SK-N-SH treated with all-trans-retinoic acid at 6 μM for 48 hours (cell line): ENCODE results near the gene ARPC5L.

Experiments
- ATAC-seq: fragments of 200-7000 bp; cut with Tn5 transposase; 3 replicates; pipeline ENCODE4 v1.9.1; 2020; ENCODE audit warnings: mild to moderate bottlenecking, moderate library complexity
- ARNTL ChIP-seq: fragments of 450-650 bp; formaldehyde crosslinking; IDR thresholded peaks from 2 replicates; pipeline ENCODE4 v1.5.0; 2020; ENCODE audit warnings: low read depth, mild to moderate bottlenecking, moderate library complexity, borderline replicate concordance
- BACH2 ChIP-seq: fragments of 250-450 bp; sonication (Bioruptor Pico); IDR thresholded peaks from 2 replicates; pipeline ENCODE4 v1.9.0; 2021; ENCODE audit warnings: mild to moderate bottlenecking, borderline replicate concordance
- CREB5 ChIP-seq: fragments of 250-450 bp; sonication (Bioruptor Pico); IDR thresholded peaks from 2 replicates; pipeline ENCODE4 v1.5.1; 2020; ENCODE audit warnings: low read depth, mild to moderate bottlenecking, moderate library complexity
- CSDC2 ChIP-seq: fragments of 250-450 bp; sonication (Bioruptor Pico); IDR thresholded peaks from 2 replicates; pipeline ENCODE4 v1.5.0; 2020; ENCODE audit warnings: mild to moderate bottlenecking, moderate library complexity
- CSRNP3 ChIP-seq: fragments of 250-450 bp; sonication (Bioruptor Pico); IDR thresholded peaks from 2 replicates; pipeline ENCODE4 v1.5.1; 2021; ENCODE audit warnings: mild to moderate bottlenecking, moderate library complexity
- ESRRG ChIP-seq: fragments of 250-450 bp; sonication (Bioruptor Pico); IDR thresholded peaks from 2 replicates; pipeline ENCODE4 v1.6.1; 2021; ENCODE audit warnings: mild to moderate bottlenecking
- GLIS3 ChIP-seq: fragments of 250-450 bp; sonication (Bioruptor Pico); IDR thresholded peaks from 2 replicates; pipeline ENCODE4 v1.5.0; 2020; ENCODE audit warnings: mild to moderate bottlenecking, moderate library complexity
- PATZ1 ChIP-seq: fragments of 250-450 bp; sonication (Bioruptor Pico); IDR thresholded peaks from 2 replicates; pipeline ENCODE4 v1.8.0; 2020; ENCODE audit warnings: mild to moderate bottlenecking, moderate library complexity, borderline replicate concordance
- POU6F1 ChIP-seq: fragments of 250-450 bp; sonication (Bioruptor Pico); IDR thresholded peaks from 2 replicates; pipeline ENCODE4 v1.8.0; 2021; ENCODE audit warnings: low read depth, mild to moderate bottlenecking, moderate library complexity, borderline replicate concordance
- PPARA ChIP-seq: fragments of 250-450 bp; sonication (Bioruptor Pico); IDR thresholded peaks from 2 replicates; pipeline ENCODE4 v1.5.0; 2020; ENCODE audit warnings: mild to moderate bottlenecking, borderline replicate concordance
- RARB ChIP-seq: fragments of 250-450 bp; sonication (Bioruptor Pico); IDR thresholded peaks from 2 replicates; pipeline ENCODE4 v1.8.0; 2021; ENCODE audit warnings: mild to moderate bottlenecking, moderate library complexity
- SNAI2 ChIP-seq: fragments of 250-450 bp; sonication (Bioruptor Pico); IDR thresholded peaks from 2 replicates; pipeline ENCODE4 v1.5.0; 2020; ENCODE audit warnings: mild to moderate bottlenecking, moderate library complexity
- TCF4 ChIP-seq: fragments of 250-450 bp; sonication (Bioruptor Pico); IDR thresholded peaks from 2 replicates; pipeline ENCODE4 v1.8.0; 2021; ENCODE audit warnings: mild to moderate bottlenecking, moderate library complexity, borderline replicate concordance
- TOX ChIP-seq: fragments of 250-450 bp; sonication (Bioruptor Pico); IDR thresholded peaks from 2 replicates; pipeline ENCODE4 v1.8.0; 2021; ENCODE audit warnings: mild to moderate bottlenecking, moderate library complexity, borderline replicate concordance
- TSHZ2 ChIP-seq: fragments of 250-450 bp; sonication (Bioruptor Pico); IDR thresholded peaks from 2 replicates; pipeline ENCODE4 v1.5.0; 2020; ENCODE audit warnings: mild to moderate bottlenecking, moderate library complexity
- ZC3H10 ChIP-seq: fragments of 250-450 bp; sonication (Bioruptor Pico); IDR thresholded peaks from 2 replicates; pipeline ENCODE4 v1.5.1; 2021; ENCODE audit warnings: mild to moderate bottlenecking, moderate library complexity
- ZFP3 ChIP-seq: fragments of 250-450 bp; sonication (Bioruptor Pico); IDR thresholded peaks from 2 replicates; pipeline ENCODE4 v1.5.0; 2020; ENCODE audit warnings: mild to moderate bottlenecking, moderate library complexity
- ZFP30 ChIP-seq: fragments of 450-650 bp; formaldehyde crosslinking; IDR thresholded peaks from 2 replicates; pipeline ENCODE4 v1.5.0; 2022; ENCODE audit warnings: mild to moderate bottlenecking, moderate library complexity
- ZNF565 ChIP-seq: fragments of 450-650 bp; formaldehyde crosslinking; conservative IDR thresholded peaks from 2 replicates; pipeline ENCODE4 v1.5.0; 2020; ENCODE audit warnings: low read depth, mild to moderate bottlenecking, moderate library complexity
- ZNF70 ChIP-seq: fragments of 450-650 bp; formaldehyde crosslinking; IDR thresholded peaks from 2 replicates; pipeline ENCODE4 v1.5.0; 2020; ENCODE audit warnings: mild to moderate bottlenecking, moderate library complexity
- ZNF8 ChIP-seq: fragments of 450-650 bp; formaldehyde crosslinking; IDR thresholded peaks from 2 replicates; pipeline ENCODE4 v1.5.0; 2020; ENCODE audit warnings: mild to moderate bottlenecking, moderate library complexity

The ARPC5L gene

GRCh38 chr9:124894035-124894740 is 32.3 kb downstream of the ARPC5L start:
- TF ChIP-seq RARB (CRISPR knock-in tag) (no peak), ZNF565 (no peak), ZFP3 (CRISPR knock-in tag) (no peak), BACH2 (CRISPR knock-in tag) (no peak), PPARA (CRISPR knock-in tag) (no peak), ZNF8 (CRISPR knock-in tag) (no peak), SNAI2 (no peak), ZNF70 (CRISPR knock-in tag) (no peak), CSRNP3 (CRISPR knock-in tag) (no peak), POU6F1 (CRISPR knock-in tag) (no peak), CREB5 (no peak), PATZ1 (CRISPR knock-in tag) (no peak), ZC3H10 (no peak)
- TF ChIP-seq, all 23 proteins: peak for 0
- ATAC-seq, result no peak; the same call in 2 of the 3 replicates

- ATAC-seq, result peak; percentile 83
- no peak for TF ChIP-seq ZNF70 (CRISPR knock-in tag)
- no peak for TF ChIP-seq SNAI2
These were observed 32.8 kb downstream of the ARPC5L start for GRCh38 chr9:124894741-124895170.

- ATAC-seq, result no peak
- TF ChIP-seq ZNF70 (CRISPR knock-in tag), result no peak
- no peak for TF ChIP-seq ZNF8 (CRISPR knock-in tag)
- no peak for TF ChIP-seq BACH2 (CRISPR knock-in tag)
- TF ChIP-seq ZFP3 (CRISPR knock-in tag), result no peak
- TF ChIP-seq CSRNP3 (CRISPR knock-in tag), result no peak
- no peak for TF ChIP-seq TOX
- no peak for TF ChIP-seq ESRRG (CRISPR knock-in tag)
- no peak for TF ChIP-seq TSHZ2 (CRISPR knock-in tag)
- no peak for TF ChIP-seq CREB5
- no peak for TF ChIP-seq SNAI2
- no peak for TF ChIP-seq TCF4 (CRISPR knock-in tag)
- TF ChIP-seq ZC3H10, result no peak
- TF ChIP-seq POU6F1 (CRISPR knock-in tag), result no peak
- TF ChIP-seq CSDC2 (CRISPR knock-in tag), result no peak
- TF ChIP-seq GLIS3 (CRISPR knock-in tag), result no peak
- no peak for TF ChIP-seq ZNF565
- no peak for TF ChIP-seq ARNTL (CRISPR knock-in tag)
- TF ChIP-seq ZFP30 (CRISPR knock-in tag), result no peak
- TF ChIP-seq RARB (CRISPR knock-in tag), result no peak
These were observed 35.9 kb downstream of the ARPC5L start for GRCh38 chr9:124897570-124898460.
